Measurements from ENCODE around the gene DPYSL3. TPM values are rescaled to one million over a fixed set of nuclear protein-coding genes. Genes with fewer than 3 reads are reported as not detected.

DPYSL3 gene
- total and polyA plus RNA-seq, 7 experiments from 2014 or later, result 0.08 to 1.2 (median 0.11) TPM; not detected in 4

DNA sequence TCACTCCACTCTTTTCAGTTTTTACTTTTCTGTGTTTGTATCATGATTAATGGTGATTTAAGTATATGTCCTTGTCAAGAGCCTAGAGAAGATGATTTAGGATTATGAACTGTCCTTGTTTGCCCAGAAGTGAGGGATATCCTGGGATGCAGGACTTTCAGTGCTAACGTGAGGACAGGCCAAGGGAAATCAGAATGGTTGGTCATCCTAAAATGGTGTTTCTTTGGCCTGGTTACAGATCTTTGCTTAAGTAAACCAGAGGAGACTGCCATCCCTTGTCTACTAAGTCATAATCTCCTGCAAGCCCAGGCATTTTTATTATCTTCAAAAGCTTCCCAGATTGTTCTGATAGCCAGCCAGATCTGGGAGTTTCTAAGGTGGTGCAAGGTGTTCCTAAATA lies 22.3 kb upstream of the DPYSL3 start:
- H3K36me3 ChIP-seq (ENCODE audit: control insufficient read depth in 2 of 3, insufficient read depth in 3 of 3, low read length in 3 of 3), result no peaks in the 10 kb centered on the region
- no peak overlapping the region for H3K4me3 ChIP-seq (ENCODE audit: low read length)
- no peak overlapping the region for H3K27ac ChIP-seq (ENCODE audit: low read depth, low read length)
- Mint-ChIP-seq H3K4me3 (no peak overlapping the region), H3K4me1 (no peaks in the 10 kb centered on the region), H3K27ac (no peak overlapping the region), H3K36me3 (no peaks in the 10 kb centered on the region), H3K27me3 (no peaks in the 10 kb centered on the region), H3K9me3 (peaks cover 0 to 5% (median 0%) of the 10 kb centered on the region in 11 donors)
- H3K9me3 ChIP-seq (ENCODE audit: control insufficient read depth in 2 of 3, low read length in 3 of 3), result no peaks in the 10 kb centered on the region
- H3K4me1 ChIP-seq (ENCODE audit: control insufficient read depth in 2 of 2, insufficient read depth in 2 of 2, low read length in 2 of 2), result no peaks in the 10 kb centered on the region
- intact Hi-C loops (cut with micrococcal nuclease), result no loop called here
- POLR2A ChIA-PET, result no interaction called here
- no peaks in the 10 kb centered on the region for H3K27me3 ChIP-seq (ENCODE audit: control insufficient read depth in 2 of 2, insufficient read depth in 2 of 2, low read length in 2 of 2)
- CTCF ChIA-PET, result no interaction called here
- DNase-seq (no peak), ATAC-seq (no peak)

DNA sequence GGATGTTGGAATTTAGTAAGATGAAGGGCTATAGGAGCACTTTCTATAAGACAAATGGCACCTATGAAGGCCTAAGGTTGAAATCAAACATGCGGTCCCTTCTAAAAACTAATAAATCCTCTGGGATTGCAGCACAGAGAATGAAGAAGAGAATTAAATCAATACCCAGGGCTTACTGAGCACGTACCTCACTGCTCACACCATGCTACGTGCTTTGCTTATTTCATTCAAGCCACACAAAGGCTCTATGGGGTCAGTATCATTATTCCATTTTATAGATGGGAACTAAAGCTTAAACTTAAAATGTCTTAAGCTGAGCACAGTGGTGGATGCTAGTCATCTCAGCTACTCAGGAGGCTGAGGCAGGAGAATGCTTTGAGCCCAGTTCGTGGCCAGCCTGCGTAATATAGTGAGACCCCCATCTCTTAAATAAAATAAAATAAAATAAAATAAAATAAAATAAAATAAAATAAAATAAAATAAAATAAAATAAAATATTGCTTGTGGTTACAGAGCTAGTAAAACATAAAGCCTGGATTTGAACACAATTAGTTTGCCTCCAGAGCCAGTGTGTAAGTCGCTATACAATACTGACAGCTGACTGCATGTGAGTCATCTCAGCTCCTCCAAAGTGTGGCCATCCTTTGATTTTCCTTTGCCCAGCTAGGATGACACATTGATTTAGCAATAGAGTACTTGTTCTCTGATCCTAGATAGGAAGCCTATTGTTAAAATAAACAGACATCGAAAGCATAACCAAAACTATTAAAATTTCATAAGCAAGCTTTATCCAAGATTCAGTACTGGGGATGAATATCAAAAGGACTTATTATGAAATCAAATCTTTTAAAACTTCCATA lies 20.9 kb upstream of the DPYSL3 start:
- ATAC-seq (no peak), DNase-seq (no peak)
- no peaks in the 10 kb centered on the region for H3K9me3 ChIP-seq (ENCODE audit: control insufficient read depth in 2 of 3, low read length in 3 of 3)
- H3K27me3 ChIP-seq (ENCODE audit: control insufficient read depth in 2 of 2, insufficient read depth in 2 of 2, low read length in 2 of 2), result no peaks in the 10 kb centered on the region
- no peaks in the 10 kb centered on the region for H3K4me1 ChIP-seq (ENCODE audit: control insufficient read depth in 2 of 2, insufficient read depth in 2 of 2, low read length in 2 of 2)
- H3K9me3 Mint-ChIP-seq, result peaks cover 0 to 5% (median 0%) of the 10 kb centered on the region in 11 donors
- intact Hi-C loops (cut with micrococcal nuclease), result no loop called here
- H3K36me3 Mint-ChIP-seq, result no peaks in the 10 kb centered on the region
- no peaks in the 10 kb centered on the region for H3K36me3 ChIP-seq (ENCODE audit: control insufficient read depth in 2 of 3, insufficient read depth in 3 of 3, low read length in 3 of 3)
- no peak overlapping the region for H3K4me3 Mint-ChIP-seq
- no peak overlapping the region for H3K4me3 ChIP-seq (ENCODE audit: low read length)
- H3K27ac Mint-ChIP-seq, result no peak overlapping the region
- peaks cover 0 to 3% (median 0%) of the 10 kb centered on the region in 5 donors for H3K27me3 Mint-ChIP-seq
- ChIA-PET CTCF (no interaction called here), POLR2A (no interaction called here)
- H3K27ac ChIP-seq (ENCODE audit: low read depth, low read length), result no peak overlapping the region
- H3K4me1 Mint-ChIP-seq, result no peaks in the 10 kb centered on the region

DNA sequence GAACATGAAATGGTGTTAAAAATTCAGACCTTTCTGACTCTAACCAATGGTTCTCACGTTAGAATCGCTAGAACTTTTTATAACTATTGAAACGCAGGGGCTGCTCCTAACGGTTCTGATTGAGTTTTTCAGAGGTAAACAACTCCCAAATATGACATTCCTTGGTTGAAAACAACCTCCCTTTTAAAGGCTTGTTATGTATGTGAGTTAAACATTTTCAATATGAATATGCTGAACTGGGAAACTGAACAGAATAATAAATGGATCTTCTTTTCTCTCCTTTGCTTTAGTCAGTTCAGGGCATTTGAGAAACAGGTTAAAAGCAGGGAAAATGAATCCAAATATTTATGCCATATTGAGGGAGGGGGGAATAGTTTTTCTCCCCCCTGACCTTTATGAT lies 13.2 kb upstream of the DPYSL3 start:
- ChIA-PET CTCF (no interaction called here), POLR2A (no interaction called here)
- intact Hi-C loops (cut with micrococcal nuclease), result no loop called here
- Mint-ChIP-seq H3K4me1 (no peaks in the 10 kb centered on the region), H3K4me3 (no peak overlapping the region), H3K27me3 (peaks cover 0 to 17% (median 6%) of the 10 kb centered on the region in 5 donors), H3K9me3 (peaks cover 0 to 4% (median 0%) of the 10 kb centered on the region in 11 donors), H3K27ac (no peak overlapping the region), H3K36me3 (no peaks in the 10 kb centered on the region)
- H3K27me3 ChIP-seq (ENCODE audit: control insufficient read depth in 2 of 2, insufficient read depth in 2 of 2, low read length in 2 of 2), result no peaks in the 10 kb centered on the region
- H3K4me3 ChIP-seq (ENCODE audit: low read length), result no peak overlapping the region
- no peaks in the 10 kb centered on the region for H3K36me3 ChIP-seq (ENCODE audit: control insufficient read depth in 2 of 3, insufficient read depth in 3 of 3, low read length in 3 of 3)
- H3K9me3 ChIP-seq (ENCODE audit: control insufficient read depth in 2 of 3, low read length in 3 of 3), result no peaks in the 10 kb centered on the region
- ATAC-seq (no peak), DNase-seq (no peak)
- H3K4me1 ChIP-seq (ENCODE audit: control insufficient read depth in 2 of 2, insufficient read depth in 2 of 2, low read length in 2 of 2), result no peaks in the 10 kb centered on the region
- no peak overlapping the region for H3K27ac ChIP-seq (ENCODE audit: low read depth, low read length)

DNA sequence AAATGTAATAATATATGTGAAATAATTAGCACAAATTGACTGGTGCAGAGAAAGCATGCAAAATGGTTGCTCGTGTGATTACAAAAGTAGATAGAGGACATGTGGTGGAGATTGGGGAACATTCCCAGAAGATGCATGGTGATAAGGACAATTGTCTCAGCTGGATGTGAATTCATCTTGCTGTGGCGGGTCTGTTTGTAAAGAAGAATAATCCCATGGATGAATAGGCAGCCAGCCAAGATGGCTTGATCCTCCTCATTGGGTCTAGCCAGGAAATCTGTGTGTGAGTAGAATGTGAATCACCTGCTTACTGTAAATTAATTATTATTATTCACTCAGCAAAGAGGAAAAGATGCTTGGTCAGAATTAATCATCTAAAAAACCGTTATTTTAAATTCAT lies 12.6 kb upstream of the DPYSL3 start:
- POLR2A ChIA-PET, result no interaction called here
- H3K27ac Mint-ChIP-seq, result no peak overlapping the region

DNA sequence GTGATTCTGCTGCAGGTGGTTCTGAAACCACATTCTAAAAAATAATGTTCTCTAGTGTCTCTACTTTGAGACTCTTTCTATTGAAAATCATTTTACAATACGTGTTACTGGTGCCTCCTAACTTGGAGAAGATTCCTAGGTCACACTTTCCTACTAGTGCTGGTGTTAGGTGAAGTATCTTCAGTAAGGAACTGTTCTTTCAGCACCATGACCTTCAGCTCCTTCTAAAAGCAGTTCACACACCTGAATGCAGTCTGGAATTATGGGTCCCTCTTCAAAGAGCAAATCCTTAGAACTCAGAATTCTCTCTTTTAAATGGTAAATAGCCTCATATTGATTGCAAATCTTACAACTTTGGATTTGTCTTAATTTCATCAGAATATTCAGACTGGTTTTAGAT lies 10.6 kb upstream of the DPYSL3 start:
- intact Hi-C loops (cut with micrococcal nuclease), result no loop called here
- H3K4me1 ChIP-seq (ENCODE audit: control insufficient read depth in 2 of 2, insufficient read depth in 2 of 2, low read length in 2 of 2), result no peaks in the 10 kb centered on the region
- POLR2A ChIA-PET, result no interaction called here
- H3K4me3 ChIP-seq (ENCODE audit: low read length), result no peak overlapping the region
- no peak overlapping the region for H3K4me3 Mint-ChIP-seq
- no peaks in the 10 kb centered on the region for H3K36me3 Mint-ChIP-seq
- H3K36me3 ChIP-seq (ENCODE audit: control insufficient read depth in 2 of 3, insufficient read depth in 3 of 3, low read length in 3 of 3), result no peaks in the 10 kb centered on the region
- no peaks in the 10 kb centered on the region for H3K27me3 ChIP-seq (ENCODE audit: control insufficient read depth in 2 of 2, insufficient read depth in 2 of 2, low read length in 2 of 2)
- no peaks in the 10 kb centered on the region for H3K4me1 Mint-ChIP-seq
- no peak overlapping the region for H3K27ac ChIP-seq (ENCODE audit: low read depth, low read length)
- CTCF ChIA-PET, result no interaction called here
- ATAC-seq (no peak), DNase-seq (no peak)
- H3K27me3 Mint-ChIP-seq, result peaks cover 0 to 17% (median 3%) of the 10 kb centered on the region in 5 donors
- no peaks in the 10 kb centered on the region for H3K9me3 ChIP-seq (ENCODE audit: control insufficient read depth in 2 of 3, low read length in 3 of 3)
- no peak overlapping the region for H3K27ac Mint-ChIP-seq
- H3K9me3 Mint-ChIP-seq, result peaks cover 0 to 4% (median 0%) of the 10 kb centered on the region in 11 donors

More for the DNA sequence above, 12.6 kb upstream of the DPYSL3 start:
- DNase-seq (no peak), ATAC-seq (no peak)
- no peaks in the 10 kb centered on the region for H3K9me3 ChIP-seq (ENCODE audit: control insufficient read depth in 2 of 3, low read length in 3 of 3)
- H3K36me3 Mint-ChIP-seq, result no peaks in the 10 kb centered on the region
- no peaks in the 10 kb centered on the region for H3K4me1 ChIP-seq (ENCODE audit: control insufficient read depth in 2 of 2, insufficient read depth in 2 of 2, low read length in 2 of 2)
- CTCF ChIA-PET, result no interaction called here
- no peaks in the 10 kb centered on the region for H3K4me1 Mint-ChIP-seq
- no peak overlapping the region for H3K4me3 ChIP-seq (ENCODE audit: low read length)
- peaks cover 0 to 17% (median 6%) of the 10 kb centered on the region in 5 donors for H3K27me3 Mint-ChIP-seq
- H3K36me3 ChIP-seq (ENCODE audit: control insufficient read depth in 2 of 3, insufficient read depth in 3 of 3, low read length in 3 of 3), result no peaks in the 10 kb centered on the region
- no peak overlapping the region for H3K27ac ChIP-seq (ENCODE audit: low read depth, low read length)
- H3K27me3 ChIP-seq (ENCODE audit: control insufficient read depth in 2 of 2, insufficient read depth in 2 of 2, low read length in 2 of 2), result no peaks in the 10 kb centered on the region
- H3K9me3 Mint-ChIP-seq, result peaks cover 0 to 4% (median 0%) of the 10 kb centered on the region in 11 donors
- H3K4me3 Mint-ChIP-seq, result no peak overlapping the region
- intact Hi-C loops (cut with micrococcal nuclease), result no loop called here

DNA sequence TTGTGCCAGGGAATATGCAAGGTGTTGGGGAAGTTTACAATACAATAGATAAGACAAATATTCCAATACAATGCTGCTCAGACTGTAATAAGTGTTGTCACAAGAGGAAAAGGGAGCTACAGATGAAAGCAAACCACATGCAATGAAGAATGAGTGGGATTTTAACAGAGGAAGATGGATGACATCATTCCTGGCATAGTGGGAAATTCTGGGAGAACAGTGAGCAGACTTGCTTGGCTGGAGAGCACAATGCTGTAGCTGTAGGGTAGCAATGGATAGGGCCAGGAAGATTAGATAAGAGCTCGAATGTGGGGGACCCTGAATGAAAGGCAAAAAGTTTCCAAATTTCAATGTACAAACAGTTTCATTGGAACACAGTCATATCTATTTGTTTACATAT lies 9.5 kb upstream of the DPYSL3 start:
- Histone ChIP-seq H3K4me3 (ENCODE audit: low read length) (no peak overlapping the region), H3K27ac (ENCODE audit: low read depth, low read length) (no peak overlapping the region), H3K36me3 (ENCODE audit: control insufficient read depth in 2 of 3, insufficient read depth in 3 of 3, low read length in 3 of 3) (no peaks in the 10 kb centered on the region), H3K9me3 (ENCODE audit: control insufficient read depth in 2 of 3, low read length in 3 of 3) (no peaks in the 10 kb centered on the region), H3K27me3 (ENCODE audit: control insufficient read depth in 2 of 2, insufficient read depth in 2 of 2, low read length in 2 of 2) (no peaks in the 10 kb centered on the region), H3K4me1 (ENCODE audit: control insufficient read depth in 2 of 2, insufficient read depth in 2 of 2, low read length in 2 of 2) (no peaks in the 10 kb centered on the region)
- CTCF ChIA-PET, result no interaction called here
- Mint-ChIP-seq H3K27me3 (peaks cover 0 to 17% (median 3%) of the 10 kb centered on the region in 5 donors), H3K27ac (no peak overlapping the region), H3K4me3 (no peak overlapping the region), H3K4me1 (no peaks in the 10 kb centered on the region), H3K36me3 (no peaks in the 10 kb centered on the region), H3K9me3 (peaks cover 0 to 4% (median 0%) of the 10 kb centered on the region in 11 donors)
- ATAC-seq, result no peak
- no peak for DNase-seq
- intact Hi-C loops (cut with micrococcal nuclease), result no loop called here
- POLR2A ChIA-PET, result no interaction called here

DNA sequence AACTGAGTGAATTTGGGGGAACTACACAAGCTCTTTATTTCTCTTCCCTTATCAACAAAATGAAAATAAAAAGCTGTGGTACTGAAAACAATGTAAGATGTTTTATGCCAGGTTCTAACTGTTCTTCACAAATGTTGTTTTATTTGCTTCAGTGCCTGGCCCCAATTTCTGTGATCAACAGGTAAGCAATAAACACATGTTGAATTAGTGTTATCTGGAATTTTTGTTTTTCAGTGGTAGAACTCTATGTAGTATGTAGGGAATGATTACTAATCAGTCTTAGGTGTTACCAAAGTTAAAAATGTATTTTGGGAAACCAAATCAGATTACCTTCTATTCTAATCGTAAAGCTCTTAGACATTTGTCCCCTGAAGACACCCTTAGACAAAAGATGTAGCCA lies 7.5 kb upstream of the DPYSL3 start:
- Mint-ChIP-seq H3K36me3 (no peaks in the 10 kb centered on the region), H3K9me3 (peaks cover 0 to 4% (median 0%) of the 10 kb centered on the region in 11 donors), H3K4me1 (no peaks in the 10 kb centered on the region), H3K27ac (no peak overlapping the region), H3K27me3 (peaks cover 0 to 23% (median 3%) of the 10 kb centered on the region in 5 donors), H3K4me3 (no peak overlapping the region)
- DNase-seq (no peak), ATAC-seq (no peak)
- no peaks in the 10 kb centered on the region for H3K36me3 ChIP-seq (ENCODE audit: control insufficient read depth in 2 of 3, insufficient read depth in 3 of 3, low read length in 3 of 3)
- H3K9me3 ChIP-seq (ENCODE audit: control insufficient read depth in 2 of 3, low read length in 3 of 3), result no peaks in the 10 kb centered on the region
- H3K27me3 ChIP-seq (ENCODE audit: control insufficient read depth in 2 of 2, insufficient read depth in 2 of 2, low read length in 2 of 2), result no peaks in the 10 kb centered on the region
- CTCF ChIA-PET, result no interaction called here
- H3K27ac ChIP-seq (ENCODE audit: low read depth, low read length), result no peak overlapping the region
- no peak overlapping the region for H3K4me3 ChIP-seq (ENCODE audit: low read length)
- intact Hi-C loops (cut with micrococcal nuclease), result no loop called here
- POLR2A ChIA-PET, result no interaction called here
- H3K4me1 ChIP-seq (ENCODE audit: control insufficient read depth in 2 of 2, insufficient read depth in 2 of 2, low read length in 2 of 2), result no peaks in the 10 kb centered on the region

Data from naive thymus-derived CD4-positive, alpha-beta T cell (primary cell).